K562 (cell line): Measurements from ENCODE around the gene RFESD. TPM values are rescaled to one million over a fixed set of nuclear protein-coding genes. Genes with fewer than 3 reads are reported as not detected.

Source experiments
- BRCA1 ChIP-seq, 2 experiments: fragments of 450-650 bp in 1 of 2; sonication (generic) in 1 of 2; formaldehyde crosslinking in 1 of 2; IDR thresholded peaks; 2 replicates each; pipeline versions ENCODE4 v1.5.0 to v1.6.1; 2017 to 2020; ENCODE audit warnings: mild to moderate bottlenecking in 1 of 2, missing genetic modification reagents in 1 of 2
- C11orf30 ChIP-seq: fragments of 450-650 bp; IDR thresholded peaks from 2 replicates; pipeline ENCODE4 v1.6.1; 2016; ENCODE audit warnings: low read depth, mild to moderate bottlenecking
- CTBP1 ChIP-seq: fragments of 450-650 bp; IDR thresholded peaks from 2 replicates; pipeline ENCODE4 v1.6.1; 2016; ENCODE audit warnings: borderline replicate concordance
- DPF2 ChIP-seq: fragments of 450-650 bp; IDR thresholded peaks from 2 replicates; pipeline ENCODE4 v1.6.1; 2016
- EGR1 ChIP-seq: fragments of 450-650 bp; conservative IDR thresholded peaks from 2 replicates; pipeline ENCODE4 v1.6.1; 2017; ENCODE audit warnings: mild to moderate bottlenecking
- EZH2 ChIP-seq: IDR thresholded peaks from 2 replicates; pipeline ENCODE4 v1.6.1; 2012; ENCODE audit warnings: low read depth, mild to moderate bottlenecking, inconsistent platforms, low read length, borderline replicate concordance
- FOXA1 ChIP-seq: fragments of 450-650 bp; IDR thresholded peaks from 2 replicates; pipeline ENCODE4 v1.6.1; 2016; ENCODE audit warnings: mild to moderate bottlenecking, borderline replicate concordance
- GATA2 ChIP-seq: sonication (generic); formaldehyde crosslinking; IDR thresholded peaks from 2 replicates; pipeline ENCODE4 v1.4.0; 2020; ENCODE audit warnings: mild to moderate bottlenecking, missing genetic modification reagents
- KDM5B ChIP-seq: fragments of 200-600 bp; sonication (generic); IDR thresholded peaks from 2 replicates; pipeline ENCODE4 v1.6.1; 2012; ENCODE audit warnings: low read depth, mild to moderate bottlenecking, moderate library complexity, low read length, control low read depth, inconsistent platforms; ENCODE audit not compliant: insufficient replicate concordance
- MCM2 ChIP-seq: fragments of 450-650 bp; IDR thresholded peaks from 2 replicates; pipeline ENCODE4 v1.6.1; 2017; ENCODE audit warnings: low read depth, mild to moderate bottlenecking
- MCM3 ChIP-seq: fragments of 450-650 bp; IDR thresholded peaks from 2 replicates; pipeline ENCODE4 v1.6.1; 2016
- MLLT1 ChIP-seq, 2 experiments: fragments of 450-650 bp; IDR thresholded peaks; 2 replicates each; pipeline ENCODE4 v1.6.1; 2016
- MYNN ChIP-seq, 2 experiments: sonication (generic); formaldehyde crosslinking in 1 of 2; IDR thresholded peaks; 2 replicates each; pipeline versions ENCODE4 v1.5.0 to v1.6.1; 2016 to 2020; ENCODE audit warnings: antibody characterized with exemption in 1 of 2, missing genetic modification reagents in 1 of 2
- NBN ChIP-seq: fragments of 450-650 bp; IDR thresholded peaks from 2 replicates; pipeline ENCODE4 v1.6.1; 2016; ENCODE audit warnings: low read depth, mild to moderate bottlenecking
- POLR2A ChIP-seq: fragments of 450-650 bp; conservative IDR thresholded peaks from 2 replicates; pipeline ENCODE4 v1.6.1; 2016
- POLR2H ChIP-seq: IDR thresholded peaks from 2 replicates; pipeline ENCODE4 v1.6.1; 2016; ENCODE audit warnings: missing genetic modification characterization, low read depth, mild to moderate bottlenecking, control low read depth, missing compliant biosample characterization, moderate library complexity
- RCOR1 ChIP-seq, 2 experiments: IDR thresholded peaks; 2 replicates each; pipeline ENCODE4 v1.6.1; 2012; ENCODE audit warnings: low read depth in 2 of 2, low read length in 2 of 2, borderline replicate concordance in 1 of 2, improper control_type of control experiment in 1 of 2
- RNF219 ChIP-seq: fragments of 250-450 bp; sonication (Bioruptor Pico); IDR thresholded peaks from 2 replicates; pipeline ENCODE4 v1.5.0; 2022; ENCODE audit warnings: mild to moderate bottlenecking
- SAFB ChIP-seq: fragments of 200-400 bp; formaldehyde crosslinking; IDR thresholded peaks from 2 replicates; pipeline ENCODE4 v1.6.1; 2017; ENCODE audit warnings: low read depth, low read length, borderline replicate concordance
- SMARCA4 ChIP-seq: fragments of 450-650 bp; IDR thresholded peaks from 2 replicates; pipeline ENCODE4 v1.6.1; 2016
- SMARCB1 ChIP-seq: IDR thresholded peaks from 2 replicates; pipeline ENCODE4 v1.6.1; 2011; ENCODE audit warnings: improper control_type of control experiment, low read depth; ENCODE audit not compliant: insufficient read length
- TAL1 ChIP-seq: fragments of 450-650 bp; IDR thresholded peaks from 2 replicates; pipeline ENCODE4 v1.6.1; 2016; ENCODE audit warnings: mild to moderate bottlenecking
- THRB ChIP-seq: fragments of 450-650 bp; formaldehyde crosslinking; conservative IDR thresholded peaks from 2 replicates; pipeline ENCODE4 v1.4.0; 2022; ENCODE audit warnings: mild to moderate bottlenecking, missing genetic modification characterization
- ZC3H8 ChIP-seq: fragments of 450-650 bp; IDR thresholded peaks from 2 replicates; pipeline ENCODE4 v1.6.1; 2017
- ZNF143 ChIP-seq: sonication (generic); formaldehyde crosslinking; IDR thresholded peaks from 2 replicates; pipeline ENCODE4 v1.9.0; 2022; ENCODE audit warnings: mild to moderate bottlenecking, missing genetic modification reagents
- ZNF76 ChIP-seq: fragments of 250-450 bp; sonication (Bioruptor Pico); IDR thresholded peaks from 2 replicates; pipeline ENCODE4 v1.4.0; 2020; ENCODE audit warnings: mild to moderate bottlenecking, moderate library complexity, borderline replicate concordance
- polyA plus RNA-seq, 8 experiments: library from polyadenylated mRNA; depleted of rRNA in 4 of 8; stranded (reverse) in 5 of 8; unstranded in 3 of 8; fragments of >200 nt; fragmentation: Nextera tagmentation in 2 of 8; fragmentation: Illumina TruSeq in 1 of 8; extraction: Ambion mirVana in 2 of 8; extraction: Trizol in 1 of 8; gene quantifications; 2 replicates each; pipeline versions ENCODE4 v1.2.1 to v1.2.3, GENCODE V29; 2011 to 2014; ENCODE audit warnings: inconsistent platforms in 1 of 8, missing spikeins in 1 of 8
- total RNA-seq, 7 experiments: library from RNA; depleted of rRNA in 6 of 7; stranded (reverse); fragments of >200 nt in 6 of 7; fragmentation: Illumina TruSeq in 2 of 7; extraction: Trizol in 2 of 7; gene quantifications; 2 replicates each; pipeline versions ENCODE4 v1.2.1 to v1.2.3, GENCODE V29; 2011 to 2021; ENCODE audit warnings: low replicate concordance in 1 of 7

RFESD gene
- total and polyA plus RNA-seq, 9 of the 15 experiments (the other 6 are each of a cell fraction or from before 2014, with no cell fraction given) = 62.3 to 600 (median 140) TPM

DNA sequence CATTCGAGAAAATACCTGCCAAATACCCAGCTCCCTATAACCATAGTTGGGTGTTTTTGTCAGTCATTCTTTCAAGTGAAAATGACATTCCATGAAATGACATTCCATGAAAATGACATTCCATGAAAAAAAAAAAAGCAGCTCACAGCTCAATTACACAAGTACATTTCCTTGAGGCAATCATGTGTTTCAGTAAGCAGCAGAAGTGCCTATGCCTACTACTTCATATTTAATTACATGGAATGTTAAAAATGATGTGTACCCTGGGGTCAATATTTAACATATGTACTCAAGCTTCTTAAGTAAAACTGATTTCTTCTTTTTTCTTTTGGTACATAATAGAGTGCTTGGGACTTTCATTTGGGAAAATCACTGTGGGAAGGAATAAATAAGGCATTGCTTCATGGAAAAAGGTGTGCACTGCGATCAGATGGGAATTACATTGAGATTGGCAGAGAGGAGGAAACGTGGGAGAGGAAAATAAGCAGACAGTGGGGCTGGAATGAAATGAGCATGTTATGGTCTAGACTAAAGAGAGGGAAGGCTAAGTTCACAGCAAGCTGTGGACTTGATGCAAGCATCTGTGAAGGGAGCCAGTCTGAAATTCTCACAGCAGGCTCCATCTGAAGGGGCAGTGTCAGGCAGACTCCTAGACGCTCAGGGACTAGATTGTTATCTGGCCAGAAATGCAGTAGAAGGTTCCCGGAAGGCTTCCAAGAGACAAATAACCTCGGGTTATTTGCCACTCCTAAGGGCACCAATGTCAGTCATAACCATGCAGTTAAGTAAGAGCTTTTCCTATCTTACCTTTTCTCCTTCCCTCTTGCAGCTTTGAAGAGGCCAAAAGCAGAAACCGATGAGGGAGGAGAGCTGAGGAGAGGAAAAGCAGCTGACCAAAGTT, 51.5 kb downstream of the RFESD start (continued):
- TF ChIP-seq MLLT1 (IDR thresholded peaks at IDR 0.05) (no peak), SMARCA4 (peak; percentile 43; the same call in 1 of the 2 replicates), RNF219 (CRISPR knock-in tag) (no peak), BRCA1 (IDR thresholded peaks at IDR 0.05) (no peak), BRCA1 (CRISPR knock-in tag; IDR thresholded peaks at IDR 0.05) (no peak), GATA2 (CRISPR knock-in tag) (peak; percentile 78), ZNF76 (CRISPR knock-in tag) (no peak), ZNF143 (CRISPR knock-in tag) (no peak), POLR2A (no peak), DPF2 (peak; percentile 44; the same call in 1 of the 2 replicates), ZC3H8 (no peak), C11orf30 (no peak), KDM5B (no peak), MCM2 (no peak), SMARCB1 (no peak), CTBP1 (peak; percentile 60; the same call in 1 of the 2 replicates), EZH2 (no peak), MYNN (IDR thresholded peaks at IDR 0.05) (0 out of 2 replicates have a peak, but pooled peaks have one; percentile 29), MYNN (CRISPR knock-in tag; IDR thresholded peaks at IDR 0.05) (no peak), RCOR1 (IDR thresholded peaks at IDR 0.05; ENCODE audit: borderline replicate concordance in 1 of 2, low read depth in 2 of 2, low read length in 2 of 2) (peak in 1 of 2 experiments; percentile 40; a peak in 1 of 4 replicates), MCM3 (no peak), EGR1 (no peak), SAFB (no peak), FOXA1 (no peak), TAL1 (no peak), POLR2H (no peak), NBN (no peak), THRB (CRISPR knock-in tag) (no peak)
